ENCODE measurements around the gene KHNYN.

KHNYN gene

DNA sequence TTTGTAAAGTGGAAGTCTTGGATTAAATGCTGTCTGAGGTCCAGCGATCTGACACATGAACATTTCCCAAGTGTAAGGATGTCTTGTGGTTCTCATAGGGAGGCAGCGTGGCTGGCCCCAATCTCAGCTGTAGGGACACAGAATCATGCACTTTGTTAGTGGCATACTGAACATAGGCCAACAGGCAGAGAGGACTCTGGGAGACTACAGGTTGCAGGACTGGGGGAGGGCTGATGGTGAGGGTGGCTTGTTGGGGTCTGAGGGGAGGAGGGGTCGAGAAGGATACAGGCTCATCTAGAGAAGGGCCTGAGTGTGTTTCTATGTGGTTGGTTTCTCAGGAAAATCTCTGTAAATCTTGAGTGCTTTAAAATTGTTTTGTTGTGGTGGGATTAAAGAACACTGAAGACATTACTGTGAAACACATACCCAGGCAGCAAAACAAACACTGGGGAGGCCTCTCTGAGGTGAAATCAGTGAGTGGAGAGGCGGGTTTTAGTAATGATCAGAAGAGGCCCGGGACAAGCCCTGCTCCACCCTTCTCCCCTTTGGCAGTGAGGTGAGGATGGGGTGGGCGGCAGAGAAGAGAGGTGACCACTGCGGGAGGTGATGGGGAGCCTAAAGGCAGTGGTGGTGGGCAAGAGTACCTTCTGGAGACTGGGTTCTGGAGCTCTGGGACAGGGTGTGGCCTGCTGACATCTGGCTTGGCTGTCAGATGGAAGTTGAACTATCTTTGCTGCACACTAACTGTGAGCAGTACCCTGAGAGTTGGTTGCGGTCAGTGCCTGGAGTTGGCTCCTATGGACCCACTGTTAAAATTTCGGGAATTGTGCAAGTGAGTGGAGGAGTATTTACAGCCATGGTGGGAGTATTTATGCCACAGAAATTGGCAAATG, 27.7 kb upstream of the KHNYN start:
- DNase-seq (ENCODE audit: low read depth), result no peak

DNA sequence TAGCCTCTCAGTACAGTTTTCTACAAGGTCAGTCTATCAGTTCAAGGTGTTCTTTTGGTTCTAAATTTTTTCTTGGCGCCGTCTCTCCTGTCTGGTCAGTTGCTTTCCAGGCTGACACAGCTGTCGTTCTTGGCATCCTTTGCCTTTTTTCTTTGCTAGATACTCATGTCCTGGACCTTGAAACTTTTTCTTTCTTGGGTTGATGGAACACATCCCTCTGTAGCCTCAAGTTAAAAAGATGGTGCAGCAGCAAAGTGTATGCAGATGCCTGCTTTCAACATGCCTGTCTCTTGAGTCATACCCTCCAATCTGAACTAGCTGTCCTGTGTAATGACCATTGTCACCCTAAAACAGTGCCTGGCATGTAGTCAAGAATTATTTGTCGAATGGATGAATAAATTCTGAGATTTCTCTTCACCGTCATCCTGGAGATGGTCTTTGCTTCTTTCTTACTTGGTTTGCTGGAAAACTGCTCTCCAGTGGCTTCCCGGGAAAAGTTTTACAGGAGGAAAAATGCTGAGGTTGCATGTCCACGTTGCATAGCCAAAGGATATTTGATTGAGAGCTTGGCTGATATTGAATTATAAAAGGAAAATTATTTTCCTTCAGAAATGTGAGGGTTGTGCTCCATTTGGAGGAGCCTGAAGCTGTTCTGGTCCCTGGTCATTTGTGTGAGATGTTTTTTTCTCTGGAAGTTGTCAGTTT, 26.3 kb upstream of the KHNYN start:
- DNase-seq (ENCODE audit: low read depth), result no peak

DNA sequence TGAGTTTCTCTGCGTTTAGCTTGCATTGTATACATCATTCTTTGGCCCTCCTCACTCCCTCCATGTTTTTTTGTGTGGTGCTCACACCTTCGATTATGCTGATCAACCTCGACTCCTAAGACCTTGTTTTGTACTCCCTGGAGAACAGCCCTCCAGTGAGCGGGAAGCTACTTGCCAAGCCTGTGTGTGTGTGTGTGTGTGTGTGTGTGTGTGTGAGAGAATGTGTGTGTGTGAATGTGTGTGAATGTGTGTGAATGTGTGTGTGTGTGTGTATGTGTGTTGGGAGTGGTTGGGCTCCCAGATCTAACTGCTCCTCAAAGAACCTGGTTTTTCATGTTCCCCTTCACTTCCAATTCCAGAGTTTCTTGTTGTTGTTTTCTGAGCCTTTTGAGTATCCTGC, 24.9 kb upstream of the KHNYN start:
- no peak for DNase-seq (ENCODE audit: low read depth)

DNA sequence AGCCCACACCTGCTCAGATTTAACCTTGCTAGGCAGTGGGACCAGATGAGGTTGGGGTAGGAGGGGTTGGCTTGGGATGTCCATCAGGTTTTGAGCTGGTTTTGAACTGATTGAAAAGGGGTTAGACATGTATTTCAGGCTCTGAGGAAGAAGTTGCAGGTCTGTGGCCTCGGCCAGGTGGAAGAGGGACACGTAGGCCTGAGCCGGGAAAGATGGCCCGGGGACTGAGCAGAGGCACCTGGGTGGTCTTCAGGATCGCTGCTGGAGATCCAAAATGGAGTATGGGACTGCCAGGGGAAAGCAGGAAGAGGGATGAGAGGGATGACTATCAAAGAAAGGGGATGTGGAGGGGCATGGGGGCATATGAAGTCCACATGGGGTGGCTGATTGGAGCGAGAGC, 23.3 kb upstream of the KHNYN start:
- no peak for DNase-seq (ENCODE audit: low read depth)

DNA sequence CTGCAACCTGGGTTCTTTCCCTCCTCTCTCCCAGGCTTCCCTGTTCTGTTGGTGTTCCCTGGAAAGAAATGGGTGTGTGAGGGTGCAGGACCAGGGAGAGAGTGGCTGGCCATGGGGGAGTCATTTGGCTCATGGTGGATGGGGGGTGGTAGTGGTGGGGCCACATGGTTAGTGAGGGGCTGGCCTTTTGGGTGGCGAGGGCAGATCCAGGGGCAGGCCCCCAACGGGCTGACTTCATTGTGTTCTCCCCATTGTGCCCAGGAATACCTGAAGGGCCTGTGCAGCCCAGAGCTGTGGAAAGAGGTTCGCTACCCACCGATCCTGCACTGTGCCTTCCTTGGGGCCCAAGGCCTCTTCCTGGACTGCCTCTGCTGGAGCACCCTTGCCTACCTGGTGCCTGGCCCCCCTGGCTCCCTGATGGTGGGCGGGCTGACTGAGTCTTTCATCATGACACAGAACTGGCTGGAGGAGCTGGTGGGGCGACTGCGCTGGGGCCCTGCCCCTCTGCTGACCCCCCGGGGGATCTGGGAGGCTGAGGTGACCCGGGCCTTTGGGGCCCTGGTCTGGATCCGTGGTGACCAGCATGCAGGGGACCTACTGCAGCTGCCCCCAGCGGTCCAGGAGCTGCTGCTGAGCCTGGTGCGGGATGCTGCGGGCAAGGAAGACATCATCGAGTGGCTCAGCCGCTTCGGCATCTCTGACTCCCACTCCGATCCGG, 22.0 kb upstream of the KHNYN start:
- no peak for DNase-seq (ENCODE audit: low read depth)

DNA sequence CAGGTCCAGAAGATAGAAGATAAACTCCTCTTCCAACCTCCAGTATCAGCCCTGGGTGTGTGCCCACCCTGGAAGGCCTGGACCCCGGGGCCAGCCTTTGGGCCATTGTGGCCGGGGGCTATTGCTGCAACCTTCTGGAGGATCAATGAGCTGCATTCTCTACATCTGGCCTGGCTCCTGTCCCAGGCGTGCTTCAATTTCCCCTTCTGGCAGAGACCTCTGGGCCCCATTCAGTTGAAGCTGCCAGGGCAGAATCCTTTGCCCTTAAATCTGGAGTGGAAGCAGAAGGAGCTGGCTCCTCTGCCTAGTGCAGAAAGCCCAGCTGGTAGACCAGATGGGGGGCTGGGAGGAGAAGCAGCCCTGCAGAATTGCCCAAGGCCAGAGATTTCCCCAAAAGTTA, 21.0 kb upstream of the KHNYN start:
- no peak for DNase-seq (ENCODE audit: low read depth)

DNA sequence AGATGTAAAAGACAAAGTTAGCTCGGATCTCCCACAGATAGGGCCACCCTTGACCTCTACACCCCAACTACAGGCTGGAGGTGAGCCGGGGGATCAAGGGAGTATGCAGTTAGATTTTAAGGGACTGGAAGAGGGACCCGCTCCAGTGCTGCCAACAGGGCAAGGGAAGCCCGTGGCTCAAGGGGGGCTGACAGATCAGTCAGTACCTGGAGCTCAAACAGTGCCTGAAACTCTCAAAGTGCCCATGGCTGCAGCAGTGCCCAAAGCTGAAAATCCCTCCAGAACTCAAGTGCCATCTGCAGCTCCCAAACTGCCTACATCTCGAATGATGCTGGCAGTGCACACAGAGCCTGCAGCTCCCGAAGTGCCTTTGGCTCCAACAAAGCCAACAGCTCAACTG, 20.6 kb upstream of the KHNYN start:
- no peak for DNase-seq (ENCODE audit: low read depth)

DNA sequence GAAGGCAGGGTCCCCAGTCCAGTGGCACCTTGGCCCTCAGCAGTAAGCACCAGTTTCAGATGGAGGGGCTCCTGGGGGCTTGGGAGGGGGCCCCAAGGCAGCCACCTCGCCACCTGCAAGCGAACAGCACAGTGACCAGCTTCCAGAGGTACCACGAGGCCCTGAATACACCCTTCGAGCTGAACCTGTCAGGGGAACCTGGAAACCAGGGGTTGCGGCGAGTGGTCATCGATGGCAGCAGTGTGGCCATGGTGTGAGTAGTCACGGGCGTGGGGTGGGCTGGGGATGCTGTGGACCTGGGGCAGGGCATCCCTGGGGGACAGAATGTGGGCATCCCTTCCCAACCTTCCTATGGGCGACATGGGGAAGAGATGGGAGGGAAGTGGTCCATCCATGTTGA, 19.8 kb upstream of the KHNYN start:
- DNase-seq (ENCODE audit: low read depth), result no peak

DNA sequence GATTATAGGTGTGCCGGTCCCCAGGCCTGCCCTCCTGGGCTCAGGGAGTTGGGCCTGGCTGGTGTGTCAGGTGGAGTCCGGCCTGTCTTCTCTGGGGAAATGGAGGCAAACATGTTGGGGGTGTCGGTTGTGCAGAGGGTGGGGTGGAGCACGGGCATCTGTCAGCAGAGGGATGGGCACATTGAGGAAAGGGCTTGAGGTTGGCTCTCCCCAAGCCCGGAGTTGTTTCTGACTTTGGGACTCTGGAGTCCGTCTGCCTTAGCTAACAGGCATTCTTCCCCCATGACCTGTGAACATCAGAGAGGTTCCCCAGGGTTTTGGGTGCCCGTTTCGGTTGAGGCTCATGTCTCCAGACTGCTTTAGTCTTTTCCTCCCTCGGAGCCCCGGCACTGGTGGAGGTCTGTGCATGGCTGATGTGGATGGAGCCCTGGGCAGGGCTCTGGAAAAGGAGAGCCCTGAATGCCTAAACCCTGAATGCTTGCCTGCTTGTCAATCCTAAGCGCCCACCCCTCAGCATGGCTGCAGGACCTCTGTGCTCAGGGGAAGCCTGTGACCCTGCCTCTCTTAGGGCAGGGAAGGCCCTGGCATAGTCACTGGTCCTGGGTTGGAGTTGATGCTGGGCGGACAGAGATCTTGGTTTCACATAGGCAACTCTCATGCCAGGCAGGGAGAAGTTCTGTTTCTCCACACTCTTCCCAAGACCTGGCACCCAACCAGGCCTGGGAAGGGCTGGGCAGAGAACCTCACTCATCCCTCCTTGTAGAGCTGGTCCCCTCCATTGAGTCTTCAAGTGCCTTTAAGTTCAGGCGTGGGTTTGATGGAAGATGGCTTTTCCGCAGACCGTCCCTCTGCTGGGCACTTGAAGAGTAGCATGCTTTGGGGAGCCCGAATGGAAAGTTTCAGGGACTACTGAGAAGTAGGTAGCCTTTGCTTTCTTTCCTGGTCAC, 18.0 kb upstream of the KHNYN start:
- no peak for DNase-seq (ENCODE audit: low read depth)

DNA sequence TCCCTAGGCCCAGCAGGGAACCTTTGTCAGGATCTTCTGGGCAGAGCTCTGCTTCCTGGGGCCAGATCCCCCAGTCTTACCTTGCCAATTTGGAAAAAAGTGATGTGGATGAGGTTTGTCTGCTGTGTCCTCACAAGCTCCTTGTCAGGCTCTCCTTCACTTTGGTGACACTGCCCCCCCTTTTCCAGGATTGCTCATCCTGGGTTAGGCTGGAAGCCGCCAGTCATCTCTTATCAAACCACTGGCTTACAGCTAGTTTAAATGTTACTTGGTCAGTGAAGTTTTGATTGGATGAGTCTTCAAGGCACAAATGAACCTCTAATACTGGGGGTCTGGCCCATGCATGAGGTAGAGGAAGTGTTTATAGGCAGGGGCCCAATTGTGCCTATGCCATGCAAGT, 15.7 kb upstream of the KHNYN start:
- DNase-seq (ENCODE audit: low read depth), result no peak

DNA sequence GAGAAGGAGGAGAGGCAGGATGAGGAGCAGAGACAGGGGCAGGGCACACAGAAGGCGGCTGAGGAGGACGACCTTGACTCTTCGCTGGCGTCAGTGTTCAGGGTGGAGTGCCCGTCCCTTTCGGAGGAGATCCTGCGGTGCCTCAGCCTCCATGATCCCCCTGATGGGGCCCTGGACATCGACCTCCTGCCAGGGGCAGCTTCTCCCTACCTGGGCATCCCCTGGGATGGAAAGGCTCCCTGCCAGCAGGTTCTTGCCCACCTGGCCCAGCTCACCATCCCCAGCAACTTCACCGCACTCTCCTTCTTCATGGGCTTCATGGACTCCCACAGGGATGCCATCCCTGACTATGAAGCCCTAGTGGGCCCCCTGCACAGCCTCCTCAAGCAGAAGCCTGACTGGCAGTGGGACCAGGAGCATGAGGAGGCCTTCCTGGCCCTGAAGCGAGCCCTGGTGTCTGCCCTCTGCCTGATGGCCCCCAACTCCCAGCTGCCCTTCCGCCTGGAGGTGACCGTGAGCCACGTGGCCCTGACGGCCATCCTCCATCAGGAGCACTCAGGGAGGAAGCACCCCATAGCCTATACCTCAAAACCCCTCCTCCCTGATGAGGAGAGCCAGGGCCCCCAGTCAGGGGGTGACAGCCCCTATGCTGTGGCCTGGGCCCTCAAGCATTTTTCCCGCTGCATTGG, 14.9 kb upstream of the KHNYN start:
- DNase-seq (ENCODE audit: low read depth), result no peak

DNA sequence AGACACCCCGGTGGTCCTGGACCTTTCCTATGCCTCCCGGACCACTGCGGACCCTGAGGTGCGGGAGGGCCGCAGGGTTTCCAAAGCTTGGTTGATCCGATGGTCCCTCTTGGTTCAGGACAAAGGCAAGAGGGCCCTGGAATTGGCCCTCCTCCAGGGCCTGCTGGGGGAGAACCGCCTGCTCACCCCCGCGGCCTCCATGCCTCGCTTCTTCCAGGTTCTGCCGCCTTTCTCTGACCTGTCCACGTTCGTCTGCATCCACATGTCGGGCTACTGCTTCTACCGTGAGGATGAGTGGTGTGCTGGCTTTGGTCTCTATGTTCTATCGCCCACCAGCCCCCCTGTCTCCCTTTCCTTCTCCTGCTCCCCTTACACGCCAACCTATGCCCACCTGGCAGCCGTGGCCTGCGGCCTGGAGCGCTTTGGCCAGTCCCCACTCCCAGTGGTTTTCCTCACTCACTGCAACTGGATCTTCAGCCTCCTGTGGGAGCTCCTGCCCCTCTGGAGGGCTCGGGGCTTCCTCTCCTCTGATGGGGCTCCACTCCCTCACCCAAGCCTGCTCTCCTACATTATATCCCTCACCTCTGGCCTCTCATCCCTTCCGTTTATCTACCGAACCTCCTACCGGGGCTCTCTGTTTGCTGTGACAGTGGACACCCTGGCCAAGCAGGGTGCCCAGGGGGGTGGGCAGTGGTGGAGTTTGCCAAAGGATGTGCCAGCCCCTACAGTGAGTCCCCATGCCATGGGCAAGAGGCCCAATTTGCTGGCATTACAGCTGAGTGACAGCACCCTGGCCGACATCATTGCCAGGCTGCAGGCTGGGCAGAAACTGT, 14.1 kb upstream of the KHNYN start:
- DNase-seq (ENCODE audit: low read depth), result no peak

DNA sequence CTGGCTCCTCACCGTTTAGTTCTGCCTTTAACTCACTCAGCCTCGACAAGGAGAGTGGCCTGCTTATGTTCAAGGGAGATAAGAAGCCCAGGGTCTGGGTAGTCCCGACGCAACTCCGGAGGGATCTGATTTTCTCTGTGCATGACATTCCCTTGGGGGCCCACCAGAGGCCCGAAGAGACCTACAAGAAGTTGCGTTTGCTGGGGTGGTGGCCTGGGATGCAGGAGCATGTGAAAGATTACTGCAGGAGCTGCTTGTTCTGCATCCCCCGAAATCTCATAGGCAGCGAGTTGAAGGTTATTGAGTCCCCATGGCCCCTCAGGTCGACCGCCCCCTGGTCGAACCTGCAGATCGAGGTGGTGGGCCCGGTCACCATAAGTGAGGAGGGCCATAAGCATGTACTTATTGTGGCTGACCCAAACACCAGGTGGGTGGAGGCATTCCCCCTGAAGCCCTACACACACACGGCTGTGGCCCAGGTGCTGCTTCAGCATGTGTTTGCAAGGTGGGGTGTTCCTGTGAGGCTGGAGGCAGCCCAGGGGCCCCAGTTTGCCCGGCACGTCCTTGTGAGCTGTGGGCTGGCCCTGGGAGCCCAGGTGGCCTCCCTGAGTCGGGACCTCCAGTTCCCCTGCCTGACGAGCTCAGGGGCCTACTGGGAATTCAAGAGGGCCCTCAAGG, 13.4 kb upstream of the KHNYN start:
- no peak for DNase-seq (ENCODE audit: low read depth)

DNA sequence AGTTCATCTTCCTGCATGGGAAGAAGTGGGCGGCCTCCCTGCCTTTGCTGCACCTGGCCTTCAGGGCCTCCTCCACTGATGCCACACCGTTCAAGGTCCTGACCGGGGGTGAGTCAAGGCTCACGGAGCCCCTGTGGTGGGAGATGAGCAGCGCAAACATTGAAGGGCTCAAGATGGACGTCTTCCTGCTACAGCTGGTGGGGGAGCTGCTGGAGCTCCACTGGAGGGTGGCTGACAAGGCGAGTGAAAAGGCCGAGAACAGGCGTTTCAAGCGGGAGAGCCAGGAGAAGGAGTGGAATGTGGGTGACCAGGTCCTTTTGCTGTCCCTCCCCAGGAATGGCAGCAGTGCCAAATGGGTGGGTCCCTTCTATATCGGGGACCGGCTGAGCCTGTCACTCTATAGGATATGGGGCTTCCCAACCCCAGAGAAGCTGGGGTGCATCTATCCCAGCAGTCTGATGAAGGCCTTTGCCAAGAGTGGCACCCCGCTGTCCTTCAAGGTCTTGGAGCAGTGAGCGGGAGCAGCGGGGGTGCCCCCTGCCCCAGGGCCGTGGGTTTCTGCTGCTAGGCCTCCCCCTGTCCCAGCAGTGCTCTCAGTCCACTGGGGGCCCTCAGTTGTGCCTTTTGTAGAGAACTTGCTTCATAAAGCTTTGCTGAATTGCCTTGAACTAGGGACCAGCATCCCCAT, 12.7 kb upstream of the KHNYN start:
- no peak for DNase-seq (ENCODE audit: low read depth)

DNA sequence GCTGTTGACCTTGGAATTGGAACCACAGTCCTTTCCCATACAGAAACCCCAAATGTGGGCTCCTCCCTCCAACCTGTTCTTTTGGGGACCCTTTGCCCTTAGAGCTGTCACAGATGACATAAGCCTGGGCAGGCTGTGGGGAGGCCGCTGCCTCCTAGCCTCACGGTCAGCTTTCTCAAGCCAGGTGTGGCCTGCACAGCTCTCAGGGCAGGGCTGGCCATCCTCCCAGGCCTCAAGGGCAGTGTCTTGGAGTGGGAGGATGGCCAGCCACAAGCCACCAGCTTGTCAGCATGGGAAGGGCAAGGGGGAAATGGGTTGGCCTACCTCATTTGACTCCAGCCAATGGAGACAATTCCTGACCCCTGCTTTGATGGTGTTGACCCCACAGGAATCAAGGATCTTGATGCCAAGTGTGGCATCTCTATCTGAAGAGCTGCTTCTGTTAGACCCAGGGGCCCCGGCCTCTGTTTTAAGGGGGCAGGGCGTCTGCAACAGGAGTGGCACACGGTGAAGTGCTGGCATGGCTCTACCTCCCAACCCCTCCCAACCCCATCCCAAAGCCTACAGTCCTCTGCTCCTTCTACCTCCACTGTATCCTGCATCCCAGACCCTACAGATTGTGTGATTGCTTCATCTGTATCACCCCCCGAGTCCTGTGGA, 11.8 kb upstream of the KHNYN start:
- no peak for DNase-seq (ENCODE audit: low read depth)

DNA sequence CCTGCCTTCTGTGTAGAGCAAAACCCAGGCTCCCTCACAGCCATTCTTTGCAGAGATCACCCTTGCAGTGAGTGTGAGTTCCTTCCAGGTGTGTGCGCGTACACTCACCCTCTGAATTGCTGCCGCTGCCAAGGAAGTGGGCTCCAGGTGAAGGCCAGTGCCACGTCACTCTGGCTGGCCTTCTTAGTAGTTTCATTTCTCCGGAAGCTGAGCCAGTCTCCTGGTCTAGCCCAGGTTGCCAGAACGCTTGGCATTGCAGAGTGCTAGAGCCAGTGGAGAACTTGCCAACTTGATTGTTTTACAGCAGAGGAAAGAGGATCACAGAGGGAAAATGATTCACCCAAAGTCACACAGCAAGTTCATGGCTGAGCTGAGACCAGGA, 11.3 kb upstream of the KHNYN start:
- DNase-seq (ENCODE audit: low read depth), result no peak

DNA sequence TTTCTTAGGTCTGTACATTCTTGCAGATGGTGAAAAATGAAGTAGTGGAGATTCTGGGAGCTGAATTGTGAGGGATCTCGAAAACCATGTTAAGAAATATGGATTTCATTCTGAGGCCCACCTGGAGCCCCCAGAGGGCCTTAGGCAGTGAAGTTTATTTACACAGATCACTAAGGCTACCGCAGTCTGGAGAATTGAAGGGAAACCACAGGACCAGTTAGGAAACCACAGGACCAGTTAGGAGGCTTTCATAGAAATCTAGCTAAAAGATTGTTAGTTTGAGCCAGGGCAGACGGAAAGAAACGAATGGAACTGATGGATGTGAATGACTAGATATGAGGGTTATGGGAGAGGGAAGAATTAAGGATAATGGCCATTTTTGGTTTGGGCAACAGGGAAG, 7.5 kb upstream of the KHNYN start:
- no peak for DNase-seq (ENCODE audit: low read depth)
